ENCODE results near the gene ALDH4A1. TPM values are rescaled to one million over a fixed set of nuclear protein-coding genes. Genes with fewer than 3 reads are reported as not detected.
A peak's percentile ranks its signal among the peaks of the same experiment; 100 is the strongest.

Gene ALDH4A1
- total RNA-seq, 1 donor from 2014 or later = 13.8 TPM

GRCh38 chr1:18875107-18875795 is 27.1 kb downstream of the ALDH4A1 start:
- H3K36me3 ChIP-seq (ENCODE audit: insufficient read depth, low read length) = no peaks in the 10 kb centered on the region
- Mint-ChIP-seq H3K9me3 (ENCODE audit: unreplicated experiment) (no peaks in the 10 kb centered on the region), H3K27ac (ENCODE audit: unreplicated experiment) (no peak overlapping the region), H3K4me3 (ENCODE audit: unreplicated experiment) (no peak overlapping the region), H3K36me3 (ENCODE audit: low read depth, unreplicated experiment) (peaks cover 5% of the 10 kb centered on the region), H3K27me3 (ENCODE audit: low read depth, unreplicated experiment) (no peaks in the 10 kb centered on the region), H3K4me1 (ENCODE audit: low read depth, unreplicated experiment) (no peaks in the 10 kb centered on the region)
- H3K27ac ChIP-seq (ENCODE audit: low read depth, low read length) = no peak overlapping the region
- H4K20me1 ChIP-seq (ENCODE audit: insufficient read depth, low read length) = peaks cover 3% of the 10 kb centered on the region
- H3K27me3 ChIP-seq (ENCODE audit: insufficient read depth, low read length) = no peaks in the 10 kb centered on the region
- H3K79me2 ChIP-seq (ENCODE audit: insufficient read depth, low read length) = no peaks in the 10 kb centered on the region
- no peak overlapping the region for H3K4me2 ChIP-seq (ENCODE audit: low read length)
- DNase-seq (ENCODE audit: low read depth) (peak; percentile 58), FAIRE-seq (no peak)
- no peak overlapping the region for H3K4me3 ChIP-seq (ENCODE audit: insufficient read depth, low read depth, low read length)
- no peak overlapping the region for H3K9ac ChIP-seq (ENCODE audit: low read length)
- H3K4me1 ChIP-seq (ENCODE audit: insufficient read depth, low read length) = no peaks in the 10 kb centered on the region
- H3K9me3 ChIP-seq (ENCODE audit: insufficient read depth, low read depth, low read length) = no peaks in the 10 kb centered on the region
- H2AFZ ChIP-seq (ENCODE audit: low read depth, low read length) = no peak overlapping the region
- peak; percentile 74 for TF ChIP-seq CTCF (IDR thresholded peaks at IDR 0.05; ENCODE audit: insufficient read depth, low read depth, low read length)
- no peak for TF ChIP-seq EZH2 (IDR thresholded peaks at IDR 0.05; ENCODE audit: insufficient read depth, low read length)

GRCh38 chr1:18874600-18874999 is 27.8 kb downstream of the ALDH4A1 start:
- H3K27ac Mint-ChIP-seq (ENCODE audit: unreplicated experiment) = no peak overlapping the region
- no peaks in the 10 kb centered on the region for H3K36me3 ChIP-seq (ENCODE audit: insufficient read depth, low read length)

More at GRCh38 chr1:18874600-18874999, 27.8 kb downstream of the ALDH4A1 start:
- FAIRE-seq (no peak), DNase-seq (ENCODE audit: low read depth) (no peak)
- Histone ChIP-seq H2AFZ (ENCODE audit: low read depth, low read length) (no peak overlapping the region), H3K4me1 (ENCODE audit: insufficient read depth, low read length) (no peaks in the 10 kb centered on the region), H3K79me2 (ENCODE audit: insufficient read depth, low read length) (no peaks in the 10 kb centered on the region), H3K27me3 (ENCODE audit: insufficient read depth, low read length) (no peaks in the 10 kb centered on the region), H3K9me3 (ENCODE audit: insufficient read depth, low read depth, low read length) (no peaks in the 10 kb centered on the region), H3K9ac (ENCODE audit: low read length) (no peak overlapping the region), H3K4me2 (ENCODE audit: low read length) (no peak overlapping the region), H4K20me1 (ENCODE audit: insufficient read depth, low read length) (peaks cover 3% of the 10 kb centered on the region), H3K27ac (ENCODE audit: low read depth, low read length) (no peak overlapping the region), H3K4me3 (ENCODE audit: insufficient read depth, low read depth, low read length) (no peak overlapping the region)
- TF ChIP-seq CTCF (IDR thresholded peaks at IDR 0.05; ENCODE audit: insufficient read depth, low read depth, low read length) = no peak
- no peak overlapping the region for H3K4me3 Mint-ChIP-seq (ENCODE audit: unreplicated experiment)
- H3K9me3 Mint-ChIP-seq (ENCODE audit: unreplicated experiment) = no peaks in the 10 kb centered on the region
- H3K36me3 Mint-ChIP-seq (ENCODE audit: low read depth, unreplicated experiment) = peaks cover 5% of the 10 kb centered on the region
- H3K4me1 Mint-ChIP-seq (ENCODE audit: low read depth, unreplicated experiment) = no peaks in the 10 kb centered on the region
- H3K27me3 Mint-ChIP-seq (ENCODE audit: low read depth, unreplicated experiment) = no peaks in the 10 kb centered on the region

Data from astrocyte (in vitro differentiated cells and primary cell).